HG03139 (cell line): ENCODE data around the gene BCAS3.
"Not testable (repeated sequence)": the region's sequence is repeated elsewhere in the genome, so short reads cannot be mapped to it uniquely, and the experiment has no call there.

Experiments
- ATAC-seq: cut with Tn5 transposase; IDR thresholded peaks from one replicate; pipeline ENCODE4 v1.9.1; 2021; ENCODE audit not compliant: unreplicated experiment

Gene BCAS3

GRCh38 chr17:60989379-60989778 is 311.7 kb downstream of the BCAS3 start:
- ATAC-seq, result no peak

- no peak for ATAC-seq
Measured at GRCh38 chr17:60989846-60990245, 312.2 kb downstream of the BCAS3 start.

DNA sequence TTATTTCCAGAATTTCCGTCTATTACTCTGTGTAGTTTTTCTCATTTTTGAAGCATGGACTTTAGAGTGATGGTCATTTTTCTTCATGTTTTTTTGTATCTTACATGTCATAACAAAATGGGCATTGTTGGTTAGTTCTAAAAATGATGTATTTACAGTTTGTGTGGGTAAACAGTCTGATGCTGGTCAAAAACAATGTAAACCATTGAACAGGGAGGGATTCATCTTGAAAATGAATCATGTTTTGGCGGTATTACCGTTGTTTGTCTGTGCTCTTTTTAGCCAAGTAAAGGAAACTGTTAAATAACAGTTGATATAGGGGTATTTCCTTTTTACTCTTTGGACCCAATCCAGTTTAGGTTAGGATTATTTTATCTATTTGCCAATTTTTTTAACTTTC is 315.8 kb downstream of the BCAS3 start:
- no peak for ATAC-seq

- no peak for ATAC-seq
Measured at GRCh38 chr17:60995680-60996079, 318.0 kb downstream of the BCAS3 start.

GRCh38 chr17:61000911-61001310 is 323.3 kb downstream of the BCAS3 start:
- ATAC-seq, result no peak

DNA sequence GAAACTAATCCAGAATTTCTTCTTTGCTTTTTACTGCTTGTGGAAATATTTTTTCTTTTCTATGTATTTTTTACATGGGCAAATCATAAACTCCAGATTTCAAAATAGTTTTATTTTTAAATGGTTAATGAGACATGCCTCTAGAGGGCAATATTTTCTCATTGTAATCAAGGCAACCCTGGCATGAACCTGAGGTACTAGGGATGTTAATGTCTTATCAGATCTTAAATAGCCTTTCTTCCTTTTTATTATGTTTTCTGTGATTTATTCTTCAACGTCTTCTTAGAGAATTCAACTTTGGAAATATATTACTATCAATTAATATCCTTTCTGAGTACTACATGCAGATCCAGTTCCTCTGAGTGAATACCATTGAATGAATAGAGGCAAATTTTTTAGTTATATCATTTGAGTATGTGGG is 324.7 kb downstream of the BCAS3 start:
- ATAC-seq, result no peak

GRCh38 chr17:61005358-61005757 is 327.7 kb downstream of the BCAS3 start:
- ATAC-seq, result no peak

DNA sequence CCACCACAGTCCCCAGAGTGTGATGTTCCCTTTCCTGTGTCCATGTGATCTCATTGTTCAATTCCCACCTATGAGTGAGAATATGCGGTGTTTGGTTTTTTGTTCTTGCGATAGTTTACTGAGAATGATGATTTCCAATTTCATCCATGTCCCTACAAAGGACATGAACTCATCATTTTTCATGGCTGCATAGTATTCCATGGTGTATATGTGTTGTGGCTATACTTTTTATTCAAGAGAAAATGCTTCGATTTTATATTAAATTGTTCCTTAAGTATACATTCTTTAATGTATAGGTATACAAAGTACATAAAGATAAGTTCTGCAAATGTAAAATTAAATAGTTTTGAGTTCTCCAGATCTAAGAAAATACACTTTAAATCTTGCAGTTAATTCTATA is 328.3 kb downstream of the BCAS3 start:
- not testable (repeated sequence) for ATAC-seq

DNA sequence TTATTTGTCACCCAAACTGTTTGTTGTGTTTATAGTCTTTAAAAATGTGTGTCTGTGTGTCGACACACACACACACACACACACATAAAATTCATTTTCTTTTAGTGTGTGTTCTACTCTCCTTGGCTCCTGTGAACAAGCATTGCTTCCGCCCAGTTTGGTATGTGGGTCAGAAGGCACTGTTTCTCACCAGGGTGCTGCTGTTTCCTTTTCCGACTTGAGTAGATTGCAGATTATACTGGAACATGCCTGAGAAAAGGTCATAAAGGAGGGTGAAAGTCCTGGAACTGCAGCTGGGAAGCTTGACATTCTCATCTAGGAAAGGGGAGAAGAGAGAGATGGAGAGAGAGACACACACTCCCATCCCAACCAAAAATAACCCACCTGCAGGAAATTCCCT is 330.3 kb downstream of the BCAS3 start:
- no peak for ATAC-seq

GRCh38 chr17:61009663-61010062 is 332.0 kb downstream of the BCAS3 start:
- no peak for ATAC-seq

- ATAC-seq, result no peak
Measured at GRCh38 chr17:61010661-61011170, 333.1 kb downstream of the BCAS3 start.

DNA sequence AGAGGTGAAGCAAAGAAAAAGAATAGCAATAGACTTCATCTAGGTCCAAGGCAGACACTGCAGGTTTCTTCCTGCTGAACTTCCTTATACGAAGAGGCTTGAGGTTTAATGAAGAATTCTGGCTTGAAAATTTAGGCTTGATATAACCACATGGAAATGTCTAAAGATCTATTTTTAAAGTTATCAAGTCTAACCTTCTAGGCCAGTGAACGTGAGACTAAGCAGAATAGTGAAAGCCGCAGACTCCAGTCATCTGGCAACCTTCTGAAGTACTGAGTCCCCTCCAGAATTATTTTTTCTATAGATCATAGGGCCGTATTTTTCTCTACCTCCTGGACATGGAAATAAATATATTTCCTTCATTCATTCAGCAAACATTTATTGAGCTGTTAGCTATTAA is 333.6 kb downstream of the BCAS3 start:
- ATAC-seq, result no peak

- no peak for ATAC-seq
Measured at GRCh38 chr17:61015966-61016365, 338.3 kb downstream of the BCAS3 start.

DNA sequence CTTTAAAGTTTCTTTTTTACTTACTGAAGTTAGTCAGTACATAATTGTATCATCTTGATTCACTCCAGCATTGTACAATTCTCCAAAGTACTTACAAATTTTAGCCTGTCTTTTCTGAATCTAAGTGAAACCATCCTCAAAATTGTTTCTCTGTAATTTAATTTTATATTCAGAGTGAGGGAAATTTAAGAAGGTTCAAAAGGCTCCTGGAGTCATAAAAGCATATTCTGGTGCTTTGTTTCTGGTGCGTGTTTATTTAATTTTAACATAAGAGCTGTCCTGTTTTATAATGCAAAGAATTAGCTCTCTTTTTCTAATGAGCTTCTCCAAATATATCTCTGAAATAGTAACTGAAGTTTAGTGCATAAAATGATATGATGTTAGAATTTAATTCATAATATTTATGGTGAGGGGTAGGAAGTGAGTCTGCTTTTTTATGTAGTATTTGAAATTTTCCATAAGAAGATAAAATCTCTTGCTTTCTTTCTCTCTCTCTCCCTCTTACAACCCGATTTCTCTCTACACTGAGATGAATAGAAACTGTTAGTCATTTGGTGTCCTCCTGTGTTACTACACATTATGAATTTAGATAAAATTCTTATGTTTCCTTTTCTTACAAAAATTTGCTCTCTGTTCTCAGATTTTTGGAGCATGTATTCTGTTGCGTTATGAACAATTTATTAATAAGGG is 339.8 kb downstream of the BCAS3 start:
- no peak for ATAC-seq

DNA sequence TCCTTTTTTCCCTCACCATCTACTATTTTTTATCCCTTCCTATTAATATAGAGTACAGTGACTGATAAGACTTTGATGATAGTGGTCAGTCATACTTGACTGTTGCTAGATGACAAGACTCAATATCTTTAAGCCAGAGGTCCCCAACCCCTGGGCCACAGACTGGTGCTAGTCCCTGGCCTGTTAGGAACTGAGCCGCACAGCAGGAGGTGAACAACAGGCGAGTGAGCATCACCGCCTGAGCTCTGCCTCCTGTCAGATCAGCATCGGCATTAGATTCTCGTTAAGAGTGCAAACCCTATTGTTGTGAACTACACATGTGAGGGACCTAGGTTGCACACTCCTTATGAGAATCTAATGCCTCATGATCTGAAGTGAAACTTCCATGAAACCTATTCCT is 341.3 kb downstream of the BCAS3 start:
- no peak for ATAC-seq

DNA sequence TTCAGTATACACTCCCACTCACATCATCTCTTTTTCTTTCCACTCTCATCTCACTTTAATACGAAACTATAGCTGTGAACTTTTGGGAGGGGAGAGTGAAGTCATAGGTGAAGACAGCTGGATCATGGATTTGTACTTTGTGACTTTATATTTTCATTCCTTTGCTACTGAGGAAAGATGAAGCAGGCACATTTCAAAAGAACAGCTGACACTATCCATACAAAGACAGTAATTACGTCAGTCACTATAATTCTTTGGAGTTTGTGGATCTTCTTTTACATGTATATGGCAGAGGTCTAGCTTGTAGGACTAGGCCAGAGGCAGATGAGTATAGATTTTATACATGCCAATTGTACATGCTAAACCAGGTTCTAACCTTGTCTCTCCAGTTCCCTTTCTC is 346.3 kb downstream of the BCAS3 start:
- no peak for ATAC-seq

- no peak for ATAC-seq
Measured at GRCh38 chr17:61026818-61027217, 349.2 kb downstream of the BCAS3 start.

DNA sequence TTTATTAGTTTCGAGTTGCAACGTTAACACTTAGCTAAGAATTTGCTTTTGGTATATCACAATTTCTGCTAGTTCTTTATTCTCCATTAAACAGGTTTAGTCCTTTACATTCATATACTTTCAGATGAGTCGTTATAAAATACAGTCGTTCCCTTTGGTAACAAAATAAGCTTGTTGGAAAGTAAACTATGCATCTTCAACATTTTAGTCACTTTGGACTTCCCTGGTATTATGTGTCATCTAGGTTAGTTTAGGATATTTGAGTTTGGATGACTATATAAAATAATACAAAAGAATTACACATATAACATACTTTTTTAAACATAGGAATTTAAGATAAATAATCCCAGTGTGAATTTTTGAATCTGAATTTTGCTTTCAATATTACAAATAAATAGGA is 351.5 kb downstream of the BCAS3 start:
- no peak for ATAC-seq

DNA sequence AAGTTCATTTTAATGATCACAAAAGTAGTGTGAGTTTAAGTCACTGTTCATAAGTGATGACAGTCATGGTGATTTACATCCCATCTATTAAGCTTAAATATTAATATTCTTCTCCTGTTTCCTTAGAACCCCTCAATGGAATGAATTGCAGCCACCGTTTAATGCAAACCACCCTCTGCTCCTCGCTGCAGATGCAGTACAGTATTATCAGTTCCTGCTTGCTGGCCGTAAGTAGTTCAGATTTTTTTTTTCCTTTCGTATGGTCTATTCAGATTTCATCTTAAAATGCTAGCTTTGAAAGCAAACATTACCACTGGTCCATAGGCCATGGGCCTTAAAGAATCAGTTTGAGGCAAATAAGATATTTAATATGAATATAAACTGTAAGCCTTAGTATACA is 363.0 kb downstream of the BCAS3 start:
- ATAC-seq, result no peak

DNA sequence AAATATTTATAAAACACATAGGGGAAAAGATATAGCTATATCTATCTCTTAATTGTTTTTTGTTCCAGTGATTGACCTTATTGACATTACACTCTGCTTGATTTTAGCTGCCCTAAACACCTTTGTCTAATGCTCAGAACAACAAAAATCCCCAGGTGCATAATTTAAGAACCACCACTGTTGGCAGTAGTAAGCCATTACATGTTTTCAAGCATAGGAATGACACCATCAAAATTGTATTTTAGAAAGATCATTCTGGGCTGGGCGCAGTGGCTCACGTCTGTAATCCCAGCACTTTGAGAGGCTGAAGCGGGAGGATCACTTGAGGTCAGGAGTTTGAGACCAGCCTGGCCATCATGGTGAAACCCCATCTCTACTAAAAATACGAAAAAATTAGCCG is 364.7 kb downstream of the BCAS3 start:
- ATAC-seq, result not testable (repeated sequence)

- ATAC-seq, result no peak
Measured at GRCh38 chr17:61047515-61047914, 369.9 kb downstream of the BCAS3 start.

DNA sequence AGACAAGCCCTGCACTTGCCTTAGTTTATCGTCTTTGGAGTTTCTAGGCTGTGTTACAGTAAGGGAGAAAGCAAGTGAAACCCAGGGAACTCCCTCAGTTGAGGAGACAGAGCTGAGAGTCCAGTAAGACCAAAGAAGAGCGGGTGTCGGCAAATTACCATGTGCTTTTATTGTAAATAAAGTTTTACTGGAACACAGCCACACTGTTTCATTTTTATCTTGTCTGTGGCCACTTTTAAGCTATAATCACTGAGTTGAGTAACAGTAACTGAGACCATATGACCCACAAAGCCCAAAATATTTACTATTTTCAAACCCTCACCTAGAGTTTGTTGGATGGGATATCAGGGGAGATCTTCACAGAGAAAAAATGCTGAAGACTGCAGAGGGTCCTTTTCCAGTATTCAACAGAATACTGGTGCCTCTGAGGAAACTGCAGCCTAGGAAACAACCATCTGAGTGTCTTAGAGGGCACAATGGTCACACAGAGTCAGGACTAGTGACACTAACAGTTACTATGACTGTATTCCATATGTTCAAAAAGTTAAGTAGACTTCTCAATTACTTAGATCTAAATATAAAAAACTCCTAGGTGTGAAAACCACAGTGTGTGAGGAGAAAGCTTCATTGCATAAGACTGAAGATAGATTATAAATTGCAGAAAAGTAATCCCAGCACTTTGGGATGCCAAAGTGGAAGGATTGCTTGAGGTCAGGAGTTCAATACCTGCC is 370.9 kb downstream of the BCAS3 start:
- no peak for ATAC-seq
